RWPE1 (cell line): ENCODE results near the gene TRAF6.

ENCODE experiments used
- CTCF ChIA-PET: fragments of 350-600 bp; sonication (Branson Sonifier 250); formaldehyde crosslinking; extraction: SDS; loops from one replicate; lab custom pipeline; 2021; lab: Yijun Ruan, JAX
- POLR2A ChIA-PET: fragments of 400-600 bp; formaldehyde crosslinking; extraction: SDS; loops from one replicate; lab custom pipeline; 2020; ENCODE audit warnings: antibody characterized with exemption; ENCODE audit not compliant: low non-redundant PET; lab: Yijun Ruan, JAX
- DNase-seq: peaks from one replicate; pipeline ENCODE4 v3.0.0; 2012; ENCODE audit warnings: low spot score
- H3K27ac ChIP-seq: fragments of 450-650 bp; 2 replicates; pipeline ENCODE4 v1.5.1; 2017
- TF ChIP-seq, protein P1 (sequence below): fragments of 450-650 bp; conservative IDR thresholded peaks from 2 replicates; pipeline ENCODE4 v1.5.1; 2017; ENCODE audit warnings: low read depth, mild to moderate bottlenecking

The TRAF6 gene

DNA sequence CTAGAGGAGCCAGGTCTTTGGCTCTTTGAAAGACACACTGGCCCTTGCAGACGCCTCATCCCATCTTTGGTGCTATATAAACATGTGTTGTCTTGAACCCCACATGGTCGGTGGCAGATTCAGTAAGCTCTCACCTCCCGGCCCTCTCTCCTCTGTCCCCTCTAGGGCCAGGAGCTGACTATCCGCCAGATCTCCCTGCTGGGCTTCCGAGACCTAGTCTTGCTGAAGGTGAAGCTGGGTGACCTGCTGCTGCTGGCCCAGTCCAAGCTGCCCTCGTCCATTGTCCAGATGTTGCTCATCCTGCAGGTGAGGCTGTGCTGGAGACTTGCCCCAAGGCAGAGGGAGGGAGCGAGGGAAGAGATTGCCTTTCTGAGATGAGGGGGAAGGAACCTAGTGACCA lies 63.9 kb downstream of the TRAF6 start:
- DNase-seq, result no peak
- ChIA-PET POLR2A (no interaction called here), CTCF (no interaction called here)
- no peak overlapping the region for H3K27ac ChIP-seq
- TF ChIP-seq, protein P1, sequence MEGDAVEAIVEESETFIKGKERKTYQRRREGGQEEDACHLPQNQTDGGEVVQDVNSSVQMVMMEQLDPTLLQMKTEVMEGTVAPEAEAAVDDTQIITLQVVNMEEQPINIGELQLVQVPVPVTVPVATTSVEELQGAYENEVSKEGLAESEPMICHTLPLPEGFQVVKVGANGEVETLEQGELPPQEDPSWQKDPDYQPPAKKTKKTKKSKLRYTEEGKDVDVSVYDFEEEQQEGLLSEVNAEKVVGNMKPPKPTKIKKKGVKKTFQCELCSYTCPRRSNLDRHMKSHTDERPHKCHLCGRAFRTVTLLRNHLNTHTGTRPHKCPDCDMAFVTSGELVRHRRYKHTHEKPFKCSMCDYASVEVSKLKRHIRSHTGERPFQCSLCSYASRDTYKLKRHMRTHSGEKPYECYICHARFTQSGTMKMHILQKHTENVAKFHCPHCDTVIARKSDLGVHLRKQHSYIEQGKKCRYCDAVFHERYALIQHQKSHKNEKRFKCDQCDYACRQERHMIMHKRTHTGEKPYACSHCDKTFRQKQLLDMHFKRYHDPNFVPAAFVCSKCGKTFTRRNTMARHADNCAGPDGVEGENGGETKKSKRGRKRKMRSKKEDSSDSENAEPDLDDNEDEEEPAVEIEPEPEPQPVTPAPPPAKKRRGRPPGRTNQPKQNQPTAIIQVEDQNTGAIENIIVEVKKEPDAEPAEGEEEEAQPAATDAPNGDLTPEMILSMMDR, result no peak

DNA sequence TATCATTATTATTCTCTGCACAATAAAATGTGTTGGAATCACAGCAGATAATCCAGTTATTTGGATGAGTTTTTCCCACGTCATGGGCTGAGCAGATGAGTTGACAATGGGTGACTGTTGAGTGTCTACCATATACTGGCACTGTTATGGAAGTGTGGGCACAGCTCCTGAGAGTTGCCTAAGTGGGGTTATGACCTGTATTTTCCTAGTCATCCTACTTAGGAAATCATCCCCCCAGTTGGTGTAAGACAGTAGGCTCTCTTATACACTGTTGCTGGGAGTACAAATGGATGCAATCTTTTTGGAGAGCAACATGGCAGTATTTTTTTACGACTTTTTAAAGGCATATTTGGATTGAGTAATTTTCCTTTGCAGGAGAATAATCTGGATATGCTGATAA lies 66.4 kb downstream of the TRAF6 start:
- TF ChIP-seq, protein P1, result no peak
- DNase-seq, result no peak
- no peak overlapping the region for H3K27ac ChIP-seq
- CTCF ChIA-PET, result no interaction called here
- POLR2A ChIA-PET, result no interaction called here

DNA sequence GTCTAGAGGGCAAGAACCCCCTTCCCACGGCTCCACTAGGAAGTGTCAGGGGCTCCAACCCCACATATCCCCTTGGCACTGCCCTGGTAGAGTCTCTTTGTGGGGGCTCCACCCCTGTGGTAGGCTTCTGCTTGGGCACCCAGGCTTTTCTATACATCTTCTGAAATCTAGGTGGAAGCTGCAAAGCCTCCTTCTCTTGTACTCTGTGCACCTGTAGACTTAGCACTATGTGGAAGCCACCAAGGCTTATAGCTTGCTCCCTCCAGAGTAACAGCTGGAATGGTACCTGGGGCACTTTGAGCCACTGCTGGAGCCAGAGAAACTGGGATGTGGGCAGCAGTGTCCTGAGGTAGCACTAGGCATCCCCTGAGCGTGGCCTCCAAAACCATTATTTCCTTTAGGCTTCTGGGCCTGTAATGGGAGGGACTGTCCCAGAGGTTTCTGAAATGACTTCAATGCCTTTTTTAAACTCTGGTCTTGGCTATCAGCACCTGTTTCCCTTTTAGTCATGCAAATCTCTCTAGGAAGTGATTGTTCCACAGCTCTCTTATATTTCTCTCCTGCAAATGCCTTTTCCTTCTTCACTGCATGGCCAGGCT lies 68.4 kb downstream of the TRAF6 start:
- H3K27ac ChIP-seq, result no peak overlapping the region
- TF ChIP-seq, protein P1, result no peak
- CTCF ChIA-PET, result interaction anchor here (0.6 kb wide), 1 partner anchor 201 kb away, joined by 3 read pairs; no protein-coding TSS in a partner anchor
- POLR2A ChIA-PET, result no interaction called here
- DNase-seq, result no peak

DNA sequence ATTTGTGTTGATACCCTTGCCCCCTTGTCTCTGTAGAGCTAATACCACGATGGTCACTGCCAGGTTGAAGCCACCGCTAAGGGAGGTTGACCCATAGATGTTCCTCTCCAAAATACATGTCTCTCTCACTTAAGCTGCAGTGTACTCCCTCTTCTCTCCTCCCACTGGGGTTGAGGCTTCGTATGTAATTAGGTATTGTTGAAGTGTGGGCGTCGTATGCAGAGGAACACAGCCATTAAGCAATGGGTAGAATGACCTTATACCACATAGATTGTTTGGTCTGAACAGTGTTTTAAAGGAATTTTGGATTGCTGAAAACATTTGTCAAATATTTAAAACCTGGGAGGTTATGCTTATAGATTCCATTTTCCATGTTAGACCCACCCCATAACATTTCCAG lies 71.9 kb downstream of the TRAF6 start:
- TF ChIP-seq, protein P1, result no peak
- ChIA-PET CTCF (no interaction called here), POLR2A (no interaction called here)
- DNase-seq, result no peak
- H3K27ac ChIP-seq, result no peak overlapping the region

DNA sequence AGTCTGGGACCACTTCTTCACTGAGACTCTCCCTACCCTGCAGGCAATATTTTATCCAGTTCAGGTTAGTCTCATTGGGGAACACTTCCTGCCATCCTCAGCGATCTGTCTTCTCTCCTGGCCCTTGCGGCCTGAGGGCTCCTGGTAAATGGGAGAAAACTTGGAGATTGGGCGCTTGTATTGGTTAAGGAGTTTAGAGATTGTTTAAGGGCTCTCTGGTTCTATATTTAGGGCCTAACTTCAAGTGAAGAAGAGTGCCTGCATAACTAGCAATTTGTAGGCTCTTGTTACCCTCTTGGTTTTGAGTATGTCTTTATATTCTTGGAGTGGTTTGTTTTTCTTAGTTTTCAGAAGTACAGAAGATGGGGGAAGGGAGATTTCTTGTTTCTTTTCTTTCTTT lies 72.7 kb downstream of the TRAF6 start:
- ChIA-PET POLR2A (no interaction called here), CTCF (no interaction called here)
- TF ChIP-seq, protein P1, result no peak
- no peak for DNase-seq
- no peak overlapping the region for H3K27ac ChIP-seq
